ENCODE data around the gene DCBLD1.

DCBLD1 gene

DNA sequence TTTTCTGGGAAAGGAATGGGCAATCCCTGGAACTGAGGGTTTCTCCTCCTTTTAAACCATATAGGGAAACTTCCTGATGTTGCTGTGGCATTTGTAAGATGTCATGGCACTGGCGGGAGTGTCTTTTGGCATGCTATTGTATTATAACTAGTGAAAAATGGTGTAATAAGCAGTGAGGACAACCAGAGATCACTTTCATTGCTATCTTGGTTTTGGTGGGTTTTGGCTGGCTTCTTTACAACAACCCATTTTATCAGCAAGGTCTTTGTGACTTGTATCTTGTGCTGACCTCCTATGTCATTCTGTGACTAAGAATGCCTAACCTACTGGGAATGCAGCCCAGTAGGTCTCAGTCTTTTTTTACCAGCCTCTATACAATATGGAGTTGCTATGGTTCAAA, 9.1 kb upstream of the DCBLD1 start:
- no peak for DNase-seq

DNA sequence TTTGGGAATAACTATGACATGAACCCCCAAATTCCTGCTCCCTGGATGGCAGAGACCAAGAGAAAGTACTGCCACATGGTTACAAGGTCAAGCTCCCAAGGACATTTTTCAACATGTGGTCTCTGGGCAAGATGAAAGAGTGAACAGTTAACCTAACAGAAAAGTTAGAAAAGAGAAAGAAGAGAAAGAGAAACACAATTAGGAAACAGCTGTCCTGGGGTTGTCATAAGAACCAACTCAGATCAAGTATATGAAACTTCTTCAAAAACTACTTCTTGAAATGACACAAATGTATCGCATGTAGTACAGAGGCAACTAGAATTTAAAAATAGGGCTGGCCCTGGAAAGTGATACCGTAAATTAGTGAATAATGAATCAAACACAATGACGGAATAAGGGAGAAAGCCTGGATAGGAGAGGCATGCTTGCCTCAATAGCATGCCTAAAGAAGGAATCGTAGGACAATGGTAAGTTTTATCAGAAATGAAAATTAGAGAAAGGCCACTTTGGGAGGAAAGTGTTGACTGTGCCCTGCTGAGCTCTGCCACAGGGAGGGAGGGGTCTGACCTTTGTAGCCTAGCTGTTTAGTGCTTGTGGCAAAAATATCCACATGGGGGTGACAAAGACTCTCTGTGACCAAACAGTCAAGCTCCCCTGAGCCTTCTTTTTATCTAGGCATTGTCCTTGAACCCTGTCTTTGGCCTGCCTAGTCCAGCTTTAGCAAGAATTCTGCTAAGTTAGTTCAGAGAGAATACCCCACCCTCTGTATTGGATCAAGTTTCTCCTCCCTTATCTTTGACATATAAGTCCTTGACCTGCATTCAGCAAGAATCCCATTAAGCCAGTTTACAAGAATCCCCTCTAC, 4.3 kb upstream of the DCBLD1 start:
- no peak for DNase-seq

DNA sequence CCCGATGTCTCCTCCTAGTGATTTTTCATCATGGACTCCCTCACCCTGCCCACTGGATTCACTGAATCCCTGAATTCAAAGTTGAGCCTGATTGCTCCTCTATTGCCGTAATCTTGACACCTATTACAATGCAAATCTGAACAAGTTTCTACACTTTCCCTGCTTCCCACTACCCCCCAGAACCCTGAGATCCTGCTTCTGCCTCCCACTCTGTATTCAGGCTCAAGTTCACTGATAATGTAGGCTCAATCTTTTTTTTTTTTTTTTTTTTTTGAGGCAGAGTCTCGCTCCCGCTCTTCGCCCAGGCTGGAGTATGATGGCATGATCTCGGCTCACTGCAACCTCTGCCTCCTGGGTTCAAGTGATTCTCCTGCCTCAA, 3.6 kb upstream of the DCBLD1 start:
- DNase-seq: no peak

DNA sequence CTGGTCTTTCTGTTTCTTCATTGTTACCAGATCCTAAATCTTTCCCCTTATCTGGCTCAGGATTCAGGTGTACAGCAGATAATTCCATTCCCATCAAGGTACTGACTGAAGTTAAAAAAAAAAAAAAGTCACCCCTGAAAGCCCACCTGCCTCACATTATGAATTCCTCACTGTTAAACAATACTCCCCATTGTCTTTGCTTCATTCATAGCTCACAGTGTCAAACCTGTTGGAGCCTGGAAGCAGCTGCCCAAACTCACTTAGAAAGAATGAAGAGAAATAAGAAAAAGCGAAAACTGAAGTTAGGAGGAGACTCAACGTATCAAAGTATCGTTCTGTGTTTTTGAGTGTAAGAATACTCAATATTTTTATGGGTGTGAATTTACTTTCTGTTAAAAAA, 1.8 kb upstream of the DCBLD1 start:
- no peak for DNase-seq

DNA sequence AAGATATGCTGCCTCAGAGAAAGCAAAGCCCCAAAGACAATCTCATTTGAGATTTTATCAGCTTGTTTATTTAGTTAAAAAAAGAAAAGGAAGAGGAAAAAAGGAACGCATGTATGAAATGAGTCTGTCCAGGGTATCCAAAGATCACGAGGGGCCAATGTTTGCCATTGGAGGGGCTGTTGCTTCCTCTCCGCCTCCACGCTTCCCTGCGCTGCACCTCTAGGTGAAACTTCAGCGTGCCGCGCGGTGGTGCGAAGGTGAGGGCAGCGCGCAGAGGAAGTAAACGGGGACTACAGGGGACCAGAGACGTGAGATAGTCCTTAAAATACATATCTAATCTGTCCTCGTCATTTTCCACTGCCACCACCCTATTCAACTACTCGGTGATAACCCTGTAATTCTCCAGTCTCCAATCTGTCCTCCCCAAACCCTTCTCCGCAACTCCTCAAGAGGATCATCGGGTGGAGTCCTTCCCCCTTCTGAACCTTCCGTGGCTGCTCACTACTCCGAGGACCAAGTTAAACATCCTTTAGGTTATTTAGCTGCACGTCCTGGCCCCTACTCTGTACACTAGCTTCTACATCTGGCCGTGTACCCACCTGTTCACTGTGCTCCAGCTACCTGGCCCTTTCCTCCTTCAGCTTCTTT, 1.1 kb upstream of the DCBLD1 start:
- no peak for DNase-seq

DNA sequence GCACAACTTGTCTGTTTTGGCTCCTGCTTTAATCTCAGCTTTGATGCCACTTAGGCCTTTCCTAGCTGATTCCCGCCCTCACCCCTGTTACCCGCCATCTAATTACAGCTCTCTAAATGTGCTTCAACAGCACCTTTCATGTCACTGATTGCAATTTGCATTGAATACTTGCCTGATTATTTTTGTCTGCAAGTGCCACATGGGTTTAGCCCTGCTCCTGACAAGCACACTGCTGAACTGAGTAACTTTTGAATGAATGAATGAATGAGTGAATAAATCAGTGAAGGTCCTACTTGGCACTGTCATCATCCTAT, 591 bp upstream of the DCBLD1 start:
- DNase-seq: no peak

DNA sequence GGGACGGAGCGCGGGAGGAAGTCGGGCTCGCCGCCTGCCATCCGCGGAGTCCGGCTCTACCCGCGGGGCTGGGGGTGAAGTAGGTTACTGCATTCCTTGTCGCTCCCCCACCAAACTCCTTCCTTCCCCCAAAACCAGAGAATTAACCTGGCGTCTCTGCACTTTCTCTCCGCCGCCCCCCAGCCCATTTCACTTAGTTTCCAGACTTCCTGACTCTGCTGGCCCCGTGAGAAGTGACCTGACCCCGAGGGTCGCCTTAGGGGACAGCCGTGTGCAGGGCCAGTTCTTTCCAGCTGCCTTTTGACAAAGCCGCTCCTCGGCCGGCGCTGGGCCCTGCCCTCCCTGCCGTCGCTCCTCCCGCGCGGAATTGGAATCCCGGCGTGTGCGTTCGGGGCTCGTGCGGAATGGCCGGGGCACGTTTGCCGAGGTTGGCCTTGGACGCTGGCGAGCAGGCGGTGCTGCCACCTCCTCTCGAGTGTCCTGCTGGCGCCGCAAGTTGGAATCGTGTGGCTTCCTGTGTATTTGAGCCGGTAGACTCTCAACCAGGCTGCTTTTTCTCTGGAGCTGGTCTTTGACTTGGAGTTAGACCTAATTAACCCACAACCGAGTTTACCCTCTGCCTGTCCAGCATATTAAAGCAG, 650 bp downstream of the DCBLD1 start:
- DNase-seq: no peak

DNA sequence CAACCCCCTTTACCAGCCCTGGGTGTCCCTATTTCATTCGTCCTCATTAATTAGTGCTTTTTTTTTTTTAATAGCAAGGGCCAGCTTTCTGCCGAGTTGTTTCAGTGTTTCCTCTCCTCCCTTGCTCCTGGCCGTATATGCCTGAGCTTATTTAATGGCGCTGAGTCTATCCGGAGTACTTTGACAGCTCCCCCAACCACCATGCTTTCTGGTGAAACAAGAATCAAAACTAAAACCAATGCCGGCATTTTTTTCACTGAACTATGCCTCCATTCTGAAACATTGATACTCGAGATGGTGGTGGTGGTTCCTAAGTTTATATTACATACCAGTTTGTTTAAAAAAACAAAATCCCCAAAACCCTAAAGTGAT, 1.2 kb downstream of the DCBLD1 start:
- no peak for DNase-seq

DNA sequence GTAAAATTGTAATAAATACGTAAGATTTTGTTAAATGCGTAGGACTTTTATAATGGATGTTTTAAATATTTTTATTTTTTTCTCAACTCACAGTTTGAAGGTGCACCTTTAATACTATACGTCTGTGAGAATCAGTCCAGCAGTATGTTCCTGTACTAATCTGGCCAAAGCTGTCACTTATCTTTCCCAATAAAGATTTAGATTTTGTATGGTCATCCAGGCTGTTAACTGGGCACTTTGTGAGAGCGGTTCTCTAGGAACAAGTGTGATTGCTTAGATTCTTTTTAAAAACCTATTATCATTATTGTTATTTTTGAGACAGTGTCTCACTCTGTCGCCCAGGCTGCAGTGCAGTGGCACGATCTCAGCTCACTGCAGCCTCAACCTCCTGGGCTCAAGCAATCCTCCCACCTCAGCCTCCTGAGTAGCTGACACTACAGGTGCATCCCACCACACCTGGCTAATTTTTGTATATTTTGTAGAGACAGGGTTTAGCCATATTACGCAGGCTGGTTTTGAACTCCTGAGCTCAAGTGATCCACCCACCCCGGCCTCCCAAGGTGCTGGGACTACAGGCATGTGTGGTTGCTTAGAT, 1.7 kb downstream of the DCBLD1 start:
- no peak for DNase-seq

DNA sequence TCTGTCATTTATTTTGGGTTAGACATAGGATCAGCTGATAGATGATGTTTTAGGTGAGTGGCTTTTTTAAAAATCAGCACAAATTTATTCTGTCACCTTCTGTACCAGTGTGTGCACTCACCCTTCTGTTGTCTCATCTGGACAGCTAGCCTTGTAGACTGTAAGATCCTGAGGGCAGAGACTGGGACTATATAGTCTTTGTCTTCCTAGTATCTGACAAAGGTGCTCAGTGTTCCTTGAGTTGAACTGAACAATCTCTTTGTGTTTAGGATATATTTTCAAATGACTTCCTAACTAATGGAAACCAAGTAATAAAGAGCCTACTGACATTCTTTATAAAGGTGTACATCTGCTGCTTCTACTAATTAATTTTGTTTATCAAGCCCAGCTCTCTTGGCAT, 3.0 kb downstream of the DCBLD1 start:
- DNase-seq: no peak

DNA sequence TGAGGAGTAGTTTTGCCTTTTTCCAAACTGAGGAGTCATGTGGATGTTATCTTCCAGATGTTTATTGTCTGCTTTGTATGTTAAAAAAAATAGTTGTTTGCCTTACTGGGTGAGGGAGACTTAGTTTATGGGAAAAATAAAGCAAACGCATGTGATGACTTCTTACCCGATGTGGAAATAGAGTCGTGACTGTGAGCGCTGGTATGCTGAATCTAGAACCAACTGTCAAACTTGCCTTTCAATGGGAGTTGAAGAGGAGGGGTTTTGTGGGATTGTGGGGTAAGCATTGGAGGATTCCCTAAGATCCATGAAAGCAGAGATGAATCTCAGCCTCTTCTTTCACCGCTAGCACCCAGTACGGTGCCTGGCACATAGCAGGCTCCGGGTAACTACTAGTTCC, 5.3 kb downstream of the DCBLD1 start:
- no peak for DNase-seq

DNA sequence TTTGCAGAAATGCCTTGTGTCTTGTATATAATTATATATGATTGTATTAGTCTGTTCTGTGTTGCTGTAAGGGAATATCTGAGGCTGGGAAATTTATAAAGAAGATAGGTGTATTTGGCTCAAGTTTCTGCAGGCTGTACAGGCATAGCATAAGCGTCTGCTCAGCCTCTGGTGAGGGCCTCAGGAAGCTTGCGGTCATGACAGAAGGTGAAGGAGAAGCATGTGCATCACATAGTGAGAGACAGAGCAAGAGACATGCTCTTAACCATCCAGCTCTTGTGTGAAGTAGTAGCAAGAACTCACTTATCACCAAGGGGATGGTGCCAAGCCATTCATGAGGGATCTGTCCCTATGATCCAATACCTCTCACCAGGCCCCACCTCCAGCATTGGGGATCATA, 6.5 kb downstream of the DCBLD1 start:
- DNase-seq: no peak

DNA sequence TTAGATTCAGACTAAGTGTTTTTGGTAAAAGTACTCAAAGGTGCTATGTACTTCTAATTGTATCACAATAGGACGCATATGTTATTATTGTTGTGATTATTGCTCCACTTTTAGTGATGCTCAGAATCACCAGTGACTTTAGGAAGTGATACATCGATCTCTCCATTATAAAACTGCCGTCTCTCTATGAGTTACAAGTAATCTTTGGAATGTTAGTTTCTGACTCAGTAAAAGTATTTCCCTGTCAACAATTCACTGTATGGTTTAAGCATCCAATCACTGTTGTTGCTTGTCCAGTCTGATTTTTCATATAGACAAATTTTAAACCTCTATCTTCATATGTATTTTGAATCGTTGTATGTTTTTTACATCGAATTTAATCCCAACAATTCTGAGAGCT, 9.4 kb downstream of the DCBLD1 start:
- DNase-seq: no peak

DNA sequence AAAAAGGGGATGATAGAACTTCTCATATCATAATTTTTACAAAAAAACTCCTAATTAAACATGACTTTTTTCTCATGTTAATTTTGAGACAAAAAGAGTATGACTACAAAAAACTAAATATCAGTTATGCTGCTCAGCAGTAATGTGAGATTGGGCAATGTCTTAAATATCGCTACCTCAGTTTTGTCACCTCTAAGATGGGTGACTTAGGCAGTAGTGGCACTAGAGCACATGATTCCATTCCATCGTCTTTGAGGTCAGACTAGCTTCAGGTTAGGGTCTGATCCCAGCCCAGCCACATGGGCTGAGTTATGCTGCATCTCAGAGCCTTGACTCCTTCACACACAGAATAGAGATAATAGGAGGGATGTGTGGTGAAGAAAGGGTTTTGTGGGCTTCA, 11.0 kb downstream of the DCBLD1 start:
- no peak for DNase-seq

DNA sequence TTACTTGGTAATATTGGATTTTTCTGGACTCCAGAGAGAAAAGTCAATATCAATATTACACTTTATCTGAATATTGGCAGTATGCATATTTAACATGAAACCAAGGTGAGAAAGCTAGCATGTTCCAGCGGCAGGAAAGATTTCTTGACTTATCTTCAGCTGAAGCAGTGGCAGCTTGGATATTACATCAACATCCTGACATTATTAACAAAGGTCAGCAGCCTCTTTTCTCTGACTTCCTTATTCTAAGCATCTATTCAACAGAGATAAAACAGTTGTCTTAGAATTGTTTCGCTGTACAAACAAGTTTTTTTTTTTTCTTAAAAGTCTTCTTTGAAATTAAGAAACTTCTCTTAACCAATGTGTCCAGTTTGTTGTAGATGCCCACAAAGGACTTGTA, 11.8 kb downstream of the DCBLD1 start:
- DNase-seq: no peak

DNA sequence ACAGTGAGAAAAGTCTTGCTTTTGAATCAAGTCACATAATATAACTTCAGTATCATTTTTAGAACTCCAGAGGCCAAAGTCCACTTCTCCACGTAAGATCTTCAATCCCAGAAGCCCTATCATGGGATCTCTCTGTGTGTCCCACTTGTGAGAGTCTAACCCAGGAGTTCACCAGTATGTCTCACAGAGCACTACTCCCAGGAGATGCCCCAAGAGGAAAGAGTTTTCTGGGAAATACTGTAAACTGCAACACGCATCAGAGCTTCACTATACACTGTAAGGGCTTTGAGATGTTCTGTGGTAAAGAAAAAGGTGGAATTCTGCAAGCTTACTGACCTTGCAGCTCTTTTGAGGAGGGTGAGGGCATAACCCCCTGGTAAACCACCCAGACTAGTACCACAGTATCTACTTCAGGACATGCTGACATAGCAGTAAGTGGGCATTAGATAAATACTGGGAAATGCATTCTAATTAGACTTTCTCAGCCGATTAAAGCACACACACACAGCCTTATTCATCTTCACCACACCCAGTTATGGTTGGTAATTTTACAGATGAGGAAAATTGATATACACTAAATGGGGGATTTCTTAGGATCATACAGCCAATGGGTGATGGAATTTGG, 12.3 kb downstream of the DCBLD1 start:
- DNase-seq: no peak

DNA sequence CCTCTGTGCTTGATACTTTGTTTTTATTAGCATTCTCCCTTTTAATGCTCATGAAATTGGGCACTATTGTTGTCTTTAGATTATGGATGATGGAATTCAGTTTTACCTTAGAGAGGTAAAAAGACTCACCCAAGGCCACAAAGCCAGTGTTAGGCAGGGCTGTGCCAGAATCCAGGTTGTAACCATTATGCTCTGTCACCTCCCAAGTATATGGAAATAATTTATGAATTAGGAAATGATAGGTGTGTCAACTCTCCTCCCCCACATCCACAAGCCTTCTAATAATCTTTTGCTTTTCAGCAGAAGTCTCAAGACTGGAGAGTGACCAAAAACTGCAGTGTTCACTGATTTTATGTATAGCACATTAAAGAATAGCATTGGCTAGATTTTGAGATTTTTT, 13.0 kb downstream of the DCBLD1 start:
- DNase-seq: no peak

DNA sequence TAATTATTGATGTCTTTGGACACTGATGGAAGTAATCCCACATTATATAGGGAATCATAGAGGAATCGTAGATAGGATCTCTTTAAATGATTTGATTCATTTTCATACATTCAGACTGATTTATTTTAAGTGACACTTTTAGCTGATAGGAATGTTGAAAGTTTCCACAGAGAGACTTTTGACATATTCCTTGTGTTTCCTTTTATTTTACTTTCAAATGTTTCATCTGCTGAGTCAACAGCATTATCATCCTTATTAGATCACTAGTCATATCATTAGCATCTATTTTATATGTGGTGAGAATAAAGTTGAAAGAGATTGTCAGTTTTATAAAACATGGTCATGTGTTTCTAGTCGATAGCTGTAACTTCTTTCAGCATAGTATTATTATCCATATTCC, 13.4 kb downstream of the DCBLD1 start:
- DNase-seq: no peak

DNA sequence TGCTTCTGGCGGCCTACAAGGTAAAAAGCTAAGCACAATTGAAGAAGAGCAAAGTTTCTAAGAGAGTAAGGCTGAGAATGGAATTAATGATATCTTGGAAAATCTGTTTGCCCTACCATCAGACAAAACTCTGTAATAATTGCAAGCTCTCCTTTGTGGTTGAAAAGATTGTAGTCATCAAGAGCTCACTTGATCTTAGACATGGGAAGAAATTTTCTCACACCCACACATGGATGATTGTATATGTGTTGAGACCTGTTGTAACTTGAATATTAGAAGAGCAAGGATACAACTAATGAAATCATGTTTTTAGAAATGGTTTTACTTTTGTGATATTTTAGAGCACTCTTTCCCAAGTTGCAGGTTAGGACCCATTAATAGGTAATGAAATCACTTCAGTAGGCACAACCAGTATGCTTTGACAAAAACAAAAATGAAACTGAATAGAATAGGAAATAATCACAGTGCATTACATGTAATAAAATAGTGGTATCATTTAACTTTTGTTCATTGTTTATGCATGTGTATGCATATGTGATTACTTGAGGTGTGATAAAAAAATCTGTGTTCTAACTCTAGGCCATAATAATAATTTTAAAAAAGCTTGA, 14.0 kb downstream of the DCBLD1 start:
- DNase-seq: no peak

DNA sequence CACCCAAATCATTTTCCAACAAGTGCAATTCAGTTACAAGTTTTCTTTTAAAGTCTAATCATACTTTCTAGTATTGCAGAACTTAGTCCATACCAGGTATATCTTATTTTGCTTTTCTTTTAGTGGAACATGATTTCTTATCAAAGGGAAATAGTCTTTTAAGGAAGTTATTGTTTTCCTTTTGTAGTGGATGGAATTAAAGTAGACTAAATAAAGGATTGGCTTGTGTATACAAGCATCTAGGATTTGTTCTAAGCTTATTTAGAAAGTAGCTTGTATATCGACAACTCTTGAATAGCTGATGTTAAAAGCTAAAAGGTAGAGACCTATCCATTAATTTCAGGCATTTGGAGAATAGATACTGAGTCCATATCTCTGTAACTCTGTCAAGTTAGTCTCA, 14.8 kb downstream of the DCBLD1 start:
- DNase-seq: no peak

DNA sequence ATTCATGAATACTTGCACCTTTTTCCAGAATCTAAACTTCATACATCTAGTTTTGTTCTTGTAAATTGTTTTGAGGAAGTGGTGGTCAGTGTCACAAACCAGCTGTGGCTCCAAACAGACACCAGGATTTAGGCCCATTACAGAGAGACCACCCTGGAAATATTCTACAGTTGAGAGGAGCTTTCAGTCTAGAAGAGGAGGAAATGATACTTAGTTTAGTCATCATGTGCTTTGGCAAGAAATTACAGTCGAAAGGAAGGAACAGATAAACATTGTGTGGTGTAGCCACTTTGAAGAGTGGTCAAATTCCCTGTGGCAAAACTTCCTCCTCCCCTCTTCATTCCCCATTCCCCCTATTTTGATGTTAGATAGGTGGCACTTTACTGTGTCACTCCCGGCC, 15.7 kb downstream of the DCBLD1 start:
- peak; percentile 17 for DNase-seq

DNA sequence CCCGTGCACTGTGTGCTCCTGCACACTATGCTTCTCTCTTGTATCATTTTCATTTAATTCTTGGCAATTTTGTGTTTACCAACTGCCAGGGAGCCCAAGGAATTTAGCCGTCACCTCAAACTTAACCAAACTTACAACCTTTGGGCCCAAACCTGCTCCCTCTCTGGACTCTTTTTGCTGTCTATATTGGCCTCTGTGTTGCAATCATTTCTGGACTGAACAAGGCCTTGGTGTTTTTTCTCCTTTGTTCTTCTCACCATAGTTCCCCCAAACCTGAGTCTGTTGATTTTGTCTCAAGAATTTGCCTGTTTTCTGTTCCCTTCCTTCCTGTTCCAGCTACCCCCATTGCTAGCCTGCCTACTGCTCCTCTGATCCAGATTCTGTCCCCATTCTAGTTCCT, 19.2 kb downstream of the DCBLD1 start:
- DNase-seq: no peak

DNA sequence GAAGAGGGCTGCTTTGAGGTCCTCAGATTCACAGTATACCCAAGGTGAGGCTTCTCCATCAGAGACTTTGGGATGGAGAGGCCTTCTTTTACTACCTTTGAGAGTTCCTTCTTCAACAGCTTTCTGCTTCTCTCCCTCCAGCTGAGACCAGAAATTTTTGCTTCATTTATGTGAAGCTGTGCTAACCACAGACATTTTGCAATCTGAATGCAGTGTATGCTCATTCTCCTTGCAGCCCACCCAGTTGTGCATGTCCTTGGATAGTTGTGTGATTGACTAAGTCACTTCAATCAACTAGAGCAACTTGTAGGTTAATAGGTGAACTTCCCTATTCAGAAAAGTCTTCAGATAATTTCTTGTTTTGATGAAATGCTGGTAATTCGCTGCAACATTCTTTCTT, 20.1 kb downstream of the DCBLD1 start:
- DNase-seq: no peak

Measured in SIG-M5 (cell line).